Fibroblast of skin of left biceps (primary cell): ENCODE data around the gene ATP6V1F.

Experiments used
- DNase-seq, 2 experiments: peaks; one replicate each; pipeline ENCODE4 v3.0.0-alpha.2; 2013; ENCODE audit warnings: low read depth in 2 of 2

Gene ATP6V1F

DNA sequence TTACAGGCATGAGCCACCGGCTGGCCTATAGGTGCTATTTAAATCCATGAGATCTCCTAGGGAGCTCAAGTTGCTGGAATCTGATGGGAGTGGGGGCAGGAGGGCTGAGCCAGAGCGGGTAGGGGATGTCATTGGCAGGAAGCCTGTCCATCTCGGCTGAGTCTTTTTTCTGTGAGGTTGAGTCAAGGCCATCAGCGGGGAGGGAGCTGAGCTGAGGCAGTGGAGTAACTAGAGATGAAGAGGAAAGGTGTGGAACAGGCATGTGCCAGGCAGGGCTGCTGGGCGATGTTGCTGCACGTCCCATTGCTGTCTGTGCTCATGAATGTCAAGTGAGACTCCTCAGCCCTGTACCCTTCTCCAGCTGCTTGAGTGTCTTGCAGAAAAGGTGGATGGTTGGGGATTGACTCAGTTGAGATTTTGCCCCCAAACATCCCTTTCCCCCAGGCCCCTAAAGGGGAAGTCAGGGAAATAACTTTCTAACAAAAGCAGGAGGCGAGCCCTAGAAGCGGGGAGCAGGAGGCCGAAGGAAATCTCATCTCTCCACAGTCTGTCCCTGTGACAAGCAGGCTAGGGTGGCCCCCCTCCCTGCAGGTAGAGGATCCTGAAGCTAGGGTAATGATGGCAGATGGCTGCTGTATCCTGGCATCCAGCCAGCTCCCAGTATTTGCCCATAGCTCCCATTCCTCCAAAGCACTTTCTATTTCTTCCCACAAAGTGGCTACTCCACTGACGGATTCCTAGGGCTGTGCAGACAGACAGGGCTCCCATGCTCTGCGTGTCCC lies 5.4 kb downstream of the ATP6V1F start:
- no peak for DNase-seq

DNA sequence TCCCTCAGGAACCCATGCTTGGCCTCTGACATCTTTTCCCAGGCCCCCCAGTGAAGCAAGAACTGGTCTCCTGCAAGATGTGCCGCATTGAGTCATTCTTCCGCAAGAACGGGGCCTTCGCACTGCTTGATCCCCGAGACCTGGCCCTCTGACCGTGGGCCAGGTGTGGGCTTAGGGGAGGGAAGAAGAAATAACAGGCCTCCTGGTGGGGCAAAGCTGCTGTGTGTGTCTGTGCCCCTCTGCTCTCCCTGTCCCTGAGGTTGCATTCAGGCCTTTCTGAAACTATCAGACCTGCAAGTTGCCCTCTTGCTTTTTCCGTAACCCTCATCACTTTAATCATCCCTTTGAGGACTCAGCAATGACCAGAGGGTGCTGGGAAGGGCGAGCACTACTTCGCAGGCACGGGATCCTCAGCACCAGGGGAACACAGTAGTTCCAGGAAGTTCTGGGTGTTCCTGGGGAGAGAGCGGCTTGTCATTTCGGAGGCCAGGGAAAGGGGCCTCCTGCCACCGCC lies 6.0 kb downstream of the ATP6V1F start:
- DNase-seq: no peak

DNA sequence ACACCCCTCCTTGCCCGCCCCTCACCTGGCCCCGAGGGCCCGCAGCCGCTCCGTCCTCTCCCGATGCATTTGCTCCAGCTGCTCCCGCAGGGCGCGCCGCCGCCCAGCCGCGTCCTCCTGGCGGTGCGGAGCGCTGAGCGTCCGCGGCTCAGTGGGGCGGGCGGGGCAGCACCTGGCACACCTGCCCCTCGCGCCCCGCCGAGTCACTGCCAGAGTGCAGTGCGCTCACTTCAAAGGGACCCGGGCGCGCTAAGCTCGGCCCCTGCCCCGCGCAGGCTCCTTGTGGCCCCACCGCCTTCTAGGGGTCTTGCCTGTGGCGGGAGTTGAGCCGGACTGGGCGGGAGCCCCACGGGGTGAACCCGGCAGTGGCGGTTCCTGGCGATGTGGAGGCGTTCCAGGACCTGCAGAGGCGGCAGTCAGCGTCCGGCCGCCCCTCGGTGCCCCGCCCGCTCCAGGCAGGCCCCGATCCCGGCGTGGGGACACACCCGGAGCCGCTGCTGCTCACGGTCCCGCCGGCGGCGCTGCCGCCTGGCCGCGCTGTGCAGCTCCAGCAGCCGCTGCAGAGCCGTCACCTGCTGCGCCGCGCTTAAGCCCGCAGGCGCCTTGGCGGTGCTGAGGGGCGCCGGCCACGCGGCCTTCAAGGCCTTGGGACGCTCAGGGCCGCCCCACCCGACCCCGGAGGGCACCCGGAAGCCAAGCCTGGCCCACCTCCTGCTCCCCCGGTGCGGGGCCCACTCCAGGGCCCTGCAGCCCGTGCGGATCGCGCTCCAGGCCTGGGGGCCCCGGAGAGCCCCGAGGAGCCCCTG lies 6.7 kb downstream of the ATP6V1F start:
- no peak for DNase-seq

DNA sequence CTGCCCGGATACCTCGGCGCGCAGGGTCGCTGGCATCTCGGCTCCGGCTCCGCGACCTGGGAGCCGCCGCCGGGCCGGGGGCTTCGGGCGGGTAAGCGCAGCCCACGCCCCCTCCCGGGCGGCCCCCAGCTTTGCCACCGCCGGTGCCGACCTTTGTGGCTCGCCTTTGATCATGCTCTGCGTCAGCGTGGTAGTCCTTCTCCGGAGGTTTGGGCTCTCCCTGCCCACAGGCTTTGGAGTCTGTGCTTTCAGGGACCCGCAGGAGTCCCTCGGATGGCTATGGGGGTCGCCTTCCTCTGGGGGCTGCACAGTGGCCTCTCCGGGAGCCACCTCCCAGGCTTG lies 7.3 kb downstream of the ATP6V1F start:
- DNase-seq: no peak

DNA sequence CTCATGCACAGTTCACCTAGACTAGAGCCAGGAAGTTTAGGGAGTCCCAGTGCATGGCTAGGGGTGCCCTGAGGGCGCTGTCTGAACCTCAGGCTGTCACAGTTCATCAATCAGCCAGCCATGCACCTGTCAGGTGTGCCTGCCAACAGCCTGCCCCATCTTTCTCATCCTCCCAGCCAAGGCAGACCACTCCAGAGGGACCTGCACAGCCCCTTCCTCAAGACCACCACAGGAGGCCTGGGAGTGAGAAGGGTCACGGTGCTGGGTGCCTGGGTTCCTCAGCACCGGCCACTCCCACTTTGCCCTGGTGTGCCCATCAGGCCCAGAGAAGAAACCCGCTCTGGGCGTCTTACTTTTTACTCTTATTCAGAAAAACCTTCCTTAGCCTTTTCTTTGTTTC lies 8.4 kb downstream of the ATP6V1F start:
- no peak for DNase-seq

DNA sequence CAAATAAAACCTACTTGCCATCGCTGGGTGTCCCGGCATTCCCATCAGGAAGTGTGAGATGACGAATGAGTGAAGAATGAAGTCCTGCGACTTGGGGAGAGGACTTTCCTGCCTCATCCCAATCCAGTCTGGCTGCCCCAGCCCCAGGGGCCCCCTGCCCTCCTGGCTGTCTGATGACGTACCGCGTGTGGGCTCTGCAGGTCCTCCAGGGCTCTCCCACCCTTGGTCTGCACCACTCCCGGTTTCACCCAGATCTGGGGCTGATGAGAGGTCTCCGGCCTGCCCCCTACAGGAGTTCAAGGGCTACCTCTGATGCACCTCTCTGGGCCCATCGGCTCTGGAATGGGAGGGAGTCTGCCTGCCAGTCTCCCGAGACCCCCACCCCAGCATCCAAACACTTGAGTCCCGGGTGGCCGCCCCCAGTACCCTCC lies 9.8 kb downstream of the ATP6V1F start:
- DNase-seq: no peak

DNA sequence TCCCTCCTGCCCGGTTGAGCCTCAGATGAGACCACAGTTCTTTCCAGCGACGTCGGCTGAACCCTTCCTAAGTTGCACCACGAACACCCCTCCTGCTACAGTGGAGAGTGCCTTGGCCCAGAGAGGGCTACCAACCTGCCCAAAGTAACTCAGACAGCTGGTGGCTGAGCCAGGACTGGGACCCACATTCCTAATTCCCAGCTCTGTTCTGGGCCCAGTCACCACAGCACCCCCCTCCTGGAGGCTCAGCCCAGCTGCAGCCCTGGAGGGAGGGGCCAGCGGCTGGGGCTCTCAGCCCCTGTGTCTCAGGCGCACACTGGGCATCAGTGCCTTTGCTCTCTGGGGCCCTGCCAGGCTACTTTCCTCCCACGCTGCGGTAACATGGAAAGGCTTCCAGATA lies 10.6 kb downstream of the ATP6V1F start:
- DNase-seq: no peak

DNA sequence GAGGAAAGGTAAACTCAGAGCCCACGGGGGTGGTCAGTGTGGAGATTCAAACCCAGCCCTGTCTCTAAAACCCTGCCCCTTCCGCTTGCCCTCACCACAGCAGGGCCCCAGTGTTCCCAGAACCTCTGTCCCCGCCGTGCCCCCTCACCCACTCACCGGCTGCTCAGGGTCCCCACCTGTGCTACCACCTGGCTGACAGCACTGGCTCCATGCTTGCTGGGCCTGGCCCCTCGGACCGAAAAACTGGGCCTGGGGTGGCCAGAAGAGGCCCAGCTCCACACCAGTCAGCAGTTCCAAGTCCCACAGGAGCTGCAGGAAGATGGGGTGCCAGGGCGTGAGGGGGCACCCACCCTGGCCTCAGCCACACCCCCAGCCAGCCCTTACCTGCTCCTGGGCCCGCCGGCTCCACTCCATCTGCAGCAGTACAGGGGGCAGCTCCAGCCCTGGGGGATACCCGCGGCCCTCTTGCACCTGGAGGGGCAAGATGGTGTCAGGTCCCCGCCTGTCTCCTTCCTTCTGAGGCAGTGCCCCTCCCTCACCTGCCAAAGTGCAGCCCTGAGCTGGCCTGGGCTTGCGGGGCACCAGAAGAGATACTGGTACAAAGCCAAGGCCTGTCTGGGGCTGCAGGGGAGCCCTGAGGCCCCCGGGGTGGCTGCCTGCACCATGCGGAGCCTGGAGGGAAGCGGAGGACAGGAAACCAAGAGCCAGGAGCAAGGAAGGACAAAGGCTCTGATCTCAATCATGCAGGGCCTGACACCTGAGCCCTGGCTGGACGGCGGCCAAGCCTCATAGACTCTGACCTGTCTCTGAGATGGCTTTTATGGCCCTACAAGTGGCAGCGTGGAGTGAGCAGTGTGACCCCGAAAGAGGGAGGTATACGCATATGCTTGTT lies 11.7 kb downstream of the ATP6V1F start:
- DNase-seq: no peak

DNA sequence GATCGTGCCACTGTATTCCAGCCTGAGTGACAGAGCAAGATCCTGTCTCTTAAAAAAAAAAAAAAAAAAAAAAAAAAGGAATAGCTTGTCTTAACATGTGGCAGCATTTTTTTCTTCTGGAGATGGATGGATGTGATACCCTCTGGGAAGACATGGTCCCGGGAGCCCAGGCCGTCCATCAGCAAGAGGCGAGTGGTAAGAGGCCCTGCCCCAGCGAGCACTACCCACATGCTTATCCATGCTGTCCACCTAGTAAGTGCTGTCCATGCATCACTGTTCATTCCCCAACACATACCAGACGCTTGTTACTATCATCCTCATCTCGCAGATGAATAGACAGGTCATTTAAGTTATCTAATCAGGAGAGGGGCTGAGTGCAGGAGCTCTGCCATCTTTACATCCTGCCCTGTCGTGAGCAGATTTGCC lies 12.9 kb downstream of the ATP6V1F start:
- no peak for DNase-seq

DNA sequence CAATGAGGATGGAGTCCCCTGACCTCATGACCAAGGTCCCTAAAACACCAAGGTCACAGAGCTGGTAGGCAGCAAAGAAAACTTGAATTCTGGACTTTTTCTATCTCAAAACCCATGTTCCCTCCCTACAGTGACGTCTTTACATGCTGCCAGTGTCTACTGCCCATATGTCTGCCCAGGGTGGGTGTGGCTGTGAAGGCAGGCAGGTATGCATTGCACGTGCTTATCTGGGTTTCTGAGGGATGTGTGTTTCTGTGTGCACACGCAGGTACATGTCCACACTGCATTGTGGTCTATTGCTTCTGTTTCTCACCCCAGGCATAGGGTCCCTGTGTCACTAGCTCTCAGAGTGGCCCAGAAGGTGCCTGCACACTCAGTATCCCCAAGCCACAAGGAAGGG lies 13.5 kb downstream of the ATP6V1F start:
- DNase-seq: no peak

DNA sequence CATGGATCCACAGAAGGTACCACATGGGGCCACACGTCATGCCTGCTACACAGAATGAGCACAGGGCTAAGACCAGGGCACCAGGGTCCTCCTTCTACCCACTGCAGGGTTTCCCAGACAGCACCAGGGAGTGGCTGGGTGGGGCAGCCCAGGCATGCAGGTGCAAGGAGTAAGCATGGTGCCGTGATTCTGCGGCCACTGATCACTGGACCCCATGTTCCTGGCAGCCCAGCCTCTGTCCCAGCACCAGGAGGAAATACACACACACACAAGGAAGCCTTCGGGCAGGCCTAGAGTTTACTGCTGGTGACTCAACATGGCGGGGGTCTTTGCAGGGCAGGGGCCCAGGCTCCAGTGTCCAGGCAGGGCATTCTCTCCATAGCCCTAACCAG lies 13.9 kb downstream of the ATP6V1F start:
- DNase-seq: no peak

DNA sequence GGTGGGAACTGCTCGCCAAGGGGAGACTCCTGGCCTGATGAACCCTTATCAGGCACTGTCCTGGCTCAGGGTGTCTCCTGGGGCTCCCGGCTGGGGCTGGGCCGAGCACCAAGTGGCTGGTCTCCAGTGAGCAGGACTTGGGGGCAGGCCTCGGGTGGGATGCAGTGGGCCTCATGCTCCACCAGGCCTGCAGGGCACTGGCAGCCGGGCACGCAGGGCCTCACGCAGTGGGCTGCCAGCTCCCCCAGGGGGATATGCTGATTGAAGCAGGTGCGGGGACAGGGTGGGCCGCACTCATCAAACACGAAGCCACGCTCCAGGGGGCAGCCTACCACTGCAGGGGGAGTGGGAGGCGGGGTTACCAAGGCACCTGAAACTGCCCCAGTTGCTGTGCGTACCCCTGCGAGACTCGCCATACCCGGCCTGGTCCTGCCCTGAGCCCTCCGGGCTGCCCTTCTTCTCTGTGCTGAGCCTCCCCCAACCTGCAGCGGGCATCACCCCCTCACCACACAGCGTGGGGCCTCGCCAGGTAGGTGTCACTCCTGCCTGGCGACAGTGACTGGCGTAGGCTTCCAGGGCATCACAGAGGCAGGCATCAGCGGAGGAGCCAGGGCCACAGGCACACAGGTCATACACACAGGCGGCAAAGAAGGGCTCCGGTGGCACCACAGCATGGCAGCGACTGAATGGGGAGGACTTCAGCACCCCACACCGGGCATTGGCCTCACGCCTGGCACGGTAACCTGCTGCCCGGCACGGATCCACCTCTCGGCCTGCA lies 14.5 kb downstream of the ATP6V1F start:
- no peak for DNase-seq

DNA sequence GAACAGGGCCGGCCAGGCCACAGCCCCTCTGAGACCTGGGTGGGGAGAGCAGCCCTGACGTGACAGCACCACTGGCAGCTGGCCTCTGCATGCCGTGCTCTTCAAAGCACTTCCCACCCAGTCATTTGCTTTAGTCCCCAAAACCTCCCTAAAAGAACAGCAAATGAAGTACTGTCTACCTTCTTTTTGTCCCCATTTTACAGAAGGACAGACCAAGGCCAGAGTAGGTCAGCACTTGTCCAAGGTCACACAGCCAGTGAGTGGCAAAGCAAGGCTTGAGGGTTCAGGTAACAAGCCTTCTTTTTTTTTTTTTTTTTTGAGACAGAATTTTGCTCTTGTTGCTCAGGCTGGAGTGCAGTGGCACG lies 15.1 kb downstream of the ATP6V1F start:
- no peak for DNase-seq

DNA sequence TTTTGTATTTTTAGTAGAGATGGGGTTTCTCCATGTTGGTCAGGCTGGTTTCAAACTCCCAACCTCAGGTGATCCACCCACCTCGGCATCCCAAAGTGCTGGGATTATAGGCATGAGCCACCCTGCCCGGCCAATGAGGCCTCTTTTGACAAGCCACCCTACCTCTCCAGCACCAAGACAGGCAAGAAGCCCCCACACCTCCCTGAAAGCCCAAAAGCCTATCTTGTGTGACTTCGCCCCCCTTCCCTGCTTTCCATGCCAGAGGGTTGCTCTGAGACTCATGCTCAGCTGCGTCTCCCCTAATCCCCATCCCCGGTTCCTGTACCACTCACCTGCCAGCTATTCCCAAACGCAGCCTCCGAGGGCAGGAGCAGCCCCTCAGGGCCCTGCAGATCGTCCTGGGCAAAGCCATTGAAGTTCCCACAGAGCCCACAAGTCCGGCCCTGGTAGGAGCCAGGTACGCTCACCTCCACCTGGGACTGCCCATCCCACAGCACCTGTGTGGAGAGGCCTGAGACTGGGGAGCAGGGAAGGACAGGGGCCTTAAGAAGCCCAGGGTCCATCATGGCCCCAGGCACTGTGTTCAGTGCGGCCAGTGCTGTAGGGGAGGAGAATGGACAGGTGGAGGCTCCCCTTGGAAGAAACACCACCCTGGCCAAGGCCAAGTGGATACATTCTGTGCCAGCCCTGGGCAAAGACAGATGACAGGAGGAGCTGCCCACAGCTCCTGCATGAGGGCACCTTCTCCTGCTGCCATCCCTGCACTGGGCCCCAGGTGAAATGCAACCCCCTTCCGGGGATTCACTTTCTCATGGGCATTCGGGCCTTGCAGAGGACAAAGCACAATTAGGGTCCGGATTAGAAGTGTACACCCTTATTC lies 15.8 kb downstream of the ATP6V1F start:
- no peak for DNase-seq

DNA sequence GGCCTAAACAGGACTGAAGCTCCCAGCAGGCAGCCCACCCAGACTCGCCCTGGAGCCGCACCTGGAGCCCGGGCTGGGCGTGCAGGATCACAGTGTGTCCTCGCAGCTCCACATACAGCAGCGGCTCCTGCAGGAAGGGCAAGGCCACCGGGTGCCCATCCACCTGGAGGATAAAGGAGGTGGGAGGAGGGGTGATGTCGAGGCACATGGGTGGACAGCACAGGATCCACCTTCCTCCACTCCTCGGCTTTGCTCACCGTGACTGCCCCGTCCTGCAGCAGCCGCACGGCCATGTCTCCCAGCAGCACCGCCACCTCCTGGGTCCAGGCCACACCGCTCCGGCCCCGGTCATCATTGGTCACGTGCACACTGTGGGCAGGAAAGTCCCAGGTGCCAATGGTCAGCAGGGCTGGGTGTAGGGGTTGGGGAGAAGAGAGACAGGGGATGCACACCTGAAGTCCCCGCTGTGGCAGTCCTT lies 16.8 kb downstream of the ATP6V1F start:
- DNase-seq: no peak

DNA sequence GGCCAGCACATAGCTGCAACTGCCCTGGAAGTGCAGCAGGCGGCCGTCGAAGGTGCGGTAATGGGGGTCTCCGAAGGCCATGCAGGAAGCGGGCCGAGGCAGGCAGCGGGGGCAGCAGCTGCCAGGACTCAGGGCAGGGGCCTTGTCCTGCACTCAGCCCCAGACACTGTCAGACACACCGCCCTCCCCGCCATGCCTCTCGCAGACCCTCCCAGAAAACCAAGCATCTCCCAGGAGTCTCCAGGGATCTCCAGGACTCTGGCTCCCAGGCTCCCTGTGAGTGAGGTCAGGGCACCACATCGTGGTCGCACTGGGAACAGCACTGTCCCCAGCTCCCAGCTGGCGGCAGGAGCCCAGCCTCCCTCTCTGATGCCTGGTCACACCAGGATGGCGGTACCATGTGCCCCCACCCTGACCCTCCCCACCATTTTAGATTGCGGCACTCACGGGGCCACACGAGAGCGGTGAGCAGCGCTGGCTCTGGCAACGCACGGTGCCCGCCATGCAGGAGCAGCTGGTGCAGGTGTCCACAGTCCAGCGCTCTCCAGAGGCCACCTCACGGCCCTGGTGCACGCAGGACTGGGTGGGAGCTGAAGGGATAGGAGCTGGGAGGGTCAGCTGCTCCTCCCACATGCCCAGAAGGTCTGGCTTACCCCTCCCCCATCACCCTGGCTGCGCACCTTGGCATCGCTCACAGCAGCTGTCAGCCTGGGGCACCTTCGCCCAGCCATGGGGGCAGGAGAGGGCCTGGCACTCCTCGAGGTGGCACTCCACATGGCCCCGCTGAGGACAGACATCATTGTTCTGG lies 17.5 kb downstream of the ATP6V1F start:
- DNase-seq: peak in 1 of 2 experiments; percentile 12

DNA sequence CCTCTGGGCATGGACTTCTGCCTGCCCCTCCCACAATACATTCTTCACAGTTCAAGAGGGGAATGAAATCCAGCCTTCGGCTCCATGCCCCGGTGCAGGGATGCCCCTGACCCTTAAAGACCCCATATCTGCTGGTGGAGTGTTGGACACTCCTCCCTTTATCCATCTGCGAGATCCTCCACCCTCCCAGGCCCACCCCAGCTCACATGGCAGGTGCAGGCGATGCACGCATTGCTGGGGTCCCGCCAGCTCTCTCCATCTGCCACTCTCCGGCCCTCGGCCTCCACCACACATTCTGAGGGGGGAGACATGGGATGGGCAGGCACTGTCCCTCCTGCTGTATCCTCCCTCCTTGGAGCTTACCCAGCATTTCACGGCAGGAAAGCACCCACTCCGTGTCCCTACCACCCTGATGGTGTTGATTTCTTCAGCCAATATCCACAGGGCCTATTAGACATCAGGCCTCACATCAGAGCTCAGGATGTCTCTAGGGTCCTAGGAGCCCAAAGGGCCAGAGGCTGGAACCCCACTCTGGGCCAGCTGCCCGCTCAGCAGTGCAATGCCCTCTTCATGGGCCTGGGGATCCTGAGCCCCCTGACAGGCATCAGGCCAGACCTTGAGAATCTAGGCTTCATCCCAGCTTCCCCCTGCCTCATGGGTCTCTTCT lies 18.3 kb downstream of the ATP6V1F start:
- no peak for DNase-seq

DNA sequence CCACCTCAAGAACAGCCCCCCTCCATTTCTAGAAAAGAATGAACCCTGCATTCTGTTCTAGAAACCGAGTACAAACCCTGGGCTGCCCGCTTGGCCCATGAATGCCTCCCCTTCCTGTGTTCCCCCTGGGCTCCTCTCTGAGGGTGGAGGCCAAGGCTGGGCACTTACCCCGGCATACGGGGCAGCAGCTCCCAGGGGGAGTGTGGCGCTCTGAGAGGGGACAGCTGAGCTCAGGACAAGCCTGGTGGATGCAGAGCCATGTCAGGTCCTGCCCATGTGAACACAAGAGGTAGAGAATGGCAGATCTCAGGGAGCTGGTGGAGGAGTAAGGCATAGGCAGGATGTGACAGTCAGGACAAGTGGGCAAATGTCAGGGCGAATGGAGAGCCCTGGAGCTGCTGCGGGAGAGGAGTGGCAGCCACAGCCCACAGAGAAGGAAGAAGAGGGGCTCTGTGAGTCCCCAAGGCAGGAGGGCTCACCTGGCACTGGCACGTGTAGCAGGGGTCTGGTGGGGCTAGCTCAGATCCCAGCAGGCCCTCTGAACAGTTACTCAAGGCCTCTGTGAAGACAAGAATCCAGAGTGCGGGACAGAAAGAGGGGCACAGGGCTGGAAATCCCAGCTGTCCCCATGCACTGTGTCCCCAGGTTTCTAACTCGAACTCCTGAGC lies 18.9 kb downstream of the ATP6V1F start:
- DNase-seq: no peak
